HepG2 (cell line): ENCODE results near the gene WTAP. TPM values are rescaled to one million over a fixed set of nuclear protein-coding genes. Genes with fewer than 3 reads are reported as not detected.

ENCODE experiments used
- ATAC-seq: fragments of 200-7000 bp; cut with Tn5 transposase; 3 replicates; pipeline ENCODE4 v1.9.1; 2020; ENCODE audit warnings: mild to moderate bottlenecking, moderate library complexity
- BruUV-seq: library from RNA; stranded (reverse); fragments of 400-500 nt; replicated peaks from 2 replicates; lab custom pipeline; 2021; lab: Mats Ljungman, UMichigan
- CTCF ChIA-PET: fragments of 300-600 bp; formaldehyde crosslinking; extraction: SDS; loops from one replicate; lab custom pipeline; 2021; ENCODE audit warnings: low total read pairs, inconsistent platforms, low intra/inter-chr PET ratio; lab: Yijun Ruan, JAX
- POLR2A ChIA-PET: fragments of 350-600 bp; sonication (Branson Sonifier 250); formaldehyde crosslinking; loops from one replicate; lab custom pipeline; 2020; ENCODE audit warnings: antibody characterized with exemption, inconsistent platforms; lab: Yijun Ruan, JAX
- DNase-seq: peaks from one replicate; pipeline ENCODE4 v3.0.0-alpha.2; 2015; ENCODE audit warnings: low spot score
- FAIRE-seq: peaks from 3 replicates; lab custom pipeline; 2011; peaks lifted over from hg19 to GRCh38; lab: Jason Lieb, UNC
- H2AFZ ChIP-seq: one replicate; pipeline ENCODE4 v1.6.1; 2011; ENCODE audit warnings: low read length, inconsistent platforms
- H3K27ac ChIP-seq: fragments of 300-600 bp; 3 replicates; pipeline ENCODE4 v1.8.0; 2011; ENCODE audit warnings: mixed run types, mild to moderate bottlenecking, mixed read lengths, low read length, inconsistent platforms; ENCODE audit not compliant: insufficient read depth; ENCODE audit errors: extremely low read length
- H3K27me3 ChIP-seq, 2 experiments: fragments of 200-600 bp in 1 of 2; 2 replicates in 1 of 2; 3 replicates in 1 of 2; pipeline versions ENCODE4 v1.6.0 to v1.8.0; 2011; ENCODE audit warnings: low read length in 2 of 2, mild to moderate bottlenecking in 2 of 2, moderate library complexity in 2 of 2, inconsistent platforms in 1 of 2; ENCODE audit not compliant: insufficient read depth in 2 of 2, control insufficient read depth in 1 of 2
- H3K36me3 ChIP-seq, 2 experiments: fragments of 200-600 bp in 1 of 2; replicated peaks in 1 of 2; 2 replicates in 1 of 2; 3 replicates in 1 of 2; pipeline versions ENCODE4 v1.5.1 to v1.8.0; 2011; ENCODE audit warnings: low read length in 2 of 2, inconsistent platforms in 1 of 2; ENCODE audit not compliant: insufficient read depth in 2 of 2, control insufficient read depth in 1 of 2
- H3K4me1 ChIP-seq: 2 replicates; pipeline ENCODE4 v1.5.1; 2012; ENCODE audit warnings: low read length, inconsistent platforms; ENCODE audit not compliant: insufficient read depth
- H3K4me2 ChIP-seq: 2 replicates; pipeline ENCODE4 v1.6.0; 2011; ENCODE audit warnings: low read depth, low read length, inconsistent platforms
- H3K4me3 ChIP-seq, 3 experiments: fragments of 200-600 bp in 1 of 3; sonication (generic), shearing (Covaris generic) in 1 of 3; replicated peaks in 1 of 3; 2 replicates each; pipeline ENCODE4 v1.5.1; 2011 to 2016; ENCODE audit warnings: low read length in 3 of 3, inconsistent platforms in 2 of 3, low read depth in 2 of 3, mild to moderate bottlenecking in 2 of 3, control low read depth in 1 of 3, mixed read lengths in 1 of 3; ENCODE audit not compliant: insufficient read depth in 1 of 3
- H3K79me2 ChIP-seq: one replicate; pipeline ENCODE4 v1.6.1; 2011; ENCODE audit warnings: low read length, inconsistent platforms; ENCODE audit not compliant: insufficient read depth
- H3K9ac ChIP-seq: 2 replicates; pipeline ENCODE4 v1.6.0; 2011; ENCODE audit warnings: mild to moderate bottlenecking, low read depth, low read length, inconsistent platforms; ENCODE audit not compliant: insufficient read depth
- H3K9me3 ChIP-seq: 2 replicates; pipeline ENCODE4 v1.5.1; 2012; ENCODE audit warnings: mild to moderate bottlenecking, low read length
- H4K20me1 ChIP-seq: 2 replicates; pipeline ENCODE4 v1.6.0; 2011; ENCODE audit warnings: inconsistent platforms, mild to moderate bottlenecking, low read length, moderate library complexity; ENCODE audit not compliant: insufficient read depth
- AGO1 ChIP-seq: fragments of 200-400 bp; formaldehyde crosslinking; IDR thresholded peaks from 2 replicates; pipeline ENCODE4 v1.6.1; 2017; ENCODE audit warnings: mild to moderate bottlenecking, low read depth, low read length, moderate library complexity; ENCODE audit not compliant: poor library complexity, severe bottlenecking
- AGO2 ChIP-seq: fragments of 200-400 bp; formaldehyde crosslinking; optimal IDR thresholded peaks from 2 replicates; pipeline ENCODE3; 2017; ENCODE audit warnings: mild to moderate bottlenecking, low read depth, low read length, moderate library complexity
- ATF1 ChIP-seq: IDR thresholded peaks from 2 replicates; pipeline ENCODE4 v1.6.1; 2016; ENCODE audit warnings: mild to moderate bottlenecking, control low read depth
- CREB1 ChIP-seq, 2 experiments: fragments of 450-650 bp in 1 of 2; IDR thresholded peaks; 2 replicates each; pipeline ENCODE4 v1.6.1; 2016 to 2017; ENCODE audit warnings: control low read depth in 1 of 2, mild to moderate bottlenecking in 1 of 2, missing compliant biosample characterization in 1 of 2, missing genetic modification characterization in 1 of 2
- GPN1 ChIP-seq: sonication (generic); formaldehyde crosslinking; IDR thresholded peaks from 2 replicates; pipeline ENCODE4 v1.5.1; 2020; ENCODE audit warnings: missing genetic modification reagents, borderline replicate concordance
- HNF4A ChIP-seq: sonication (generic); formaldehyde crosslinking; IDR thresholded peaks from 2 replicates; pipeline ENCODE4 v1.4.0; 2020; ENCODE audit warnings: missing genetic modification reagents
- POLR2A ChIP-seq, 2 experiments: IDR thresholded peaks; 2 replicates each; pipeline ENCODE4 v1.6.1; 2011; ENCODE audit warnings: low read depth in 2 of 2, low read length in 2 of 2, mild to moderate bottlenecking in 1 of 2, moderate library complexity in 1 of 2; ENCODE audit not compliant: insufficient read depth in 1 of 2
- POLR2AphosphoS5 ChIP-seq: IDR thresholded peaks from 2 replicates; pipeline ENCODE4 v1.6.1; 2012; ENCODE audit warnings: low read depth, low read length
- POLR2G ChIP-seq: fragments of 200-400 bp; formaldehyde crosslinking; IDR thresholded peaks from 2 replicates; pipeline ENCODE4 v1.6.1; 2018; ENCODE audit warnings: mild to moderate bottlenecking, low read depth, low read length, moderate library complexity
- RBFOX2 ChIP-seq: fragments of 200-400 bp; formaldehyde crosslinking; IDR thresholded peaks from 2 replicates; pipeline ENCODE4 v1.6.1; 2017; ENCODE audit warnings: low read depth, mild to moderate bottlenecking, low read length
- RBM22 ChIP-seq: fragments of 200-400 bp; formaldehyde crosslinking; optimal IDR thresholded peaks from 2 replicates; pipeline ENCODE3; 2017; ENCODE audit warnings: mild to moderate bottlenecking, low read length, moderate library complexity
- SIN3A ChIP-seq: IDR thresholded peaks from 2 replicates; pipeline ENCODE4 v1.6.1; 2011; ENCODE audit warnings: low read depth, mild to moderate bottlenecking, control low read depth, low read length, borderline replicate concordance
- WGBS: methylation state at CpG from one replicate; pipeline ENCODE4 v1.1.6; 2017; ENCODE audit warnings: low lambda C conversion rate; 5-methylcytosine and 5-hydroxymethylcytosine counted together
- in situ Hi-C: cut with HindIII; loops from 2 replicates; pipeline ENCODE4 v1.10.0; 2017; ENCODE audit warnings: low pct_unique_long_range_greater_than_20kb; ENCODE audit not compliant: extremely low pct_ligation_motif_present
- intact Hi-C: fragments of 100-400 bp; cut with micrococcal nuclease; formaldehyde crosslinking; loops from one replicate; pipeline ENCODE4 v1.10.0; 2022; ENCODE audit not compliant: unreplicated experiment
- polyA plus RNA-seq, 8 experiments: library from polyadenylated mRNA; depleted of rRNA in 3 of 8; stranded (reverse) in 7 of 8; unstranded in 1 of 8; fragments of >200 nt; fragmentation: Illumina TruSeq in 4 of 8; extraction: Trizol in 4 of 8; gene quantifications; 2 replicates each; pipeline versions ENCODE4 v1.2.1 to v1.2.3, GENCODE V29; 2011 to 2016; ENCODE audit warnings: low read depth in 4 of 8, missing spikeins in 1 of 8, mixed read lengths in 1 of 8; ENCODE audit not compliant: insufficient read depth in 1 of 8
- total RNA-seq, 5 experiments: library from RNA; depleted of rRNA; stranded (reverse); fragments of >200 nt; fragmentation: Illumina TruSeq; extraction: Trizol; gene quantifications; 2 replicates each; pipeline ENCODE4 v1.2.3, GENCODE V29; 2016; ENCODE audit warnings: low read depth in 1 of 5
- TF ChIP-seq, protein P1 (sequence below): sonication (generic); formaldehyde crosslinking; IDR thresholded peaks from 2 replicates; pipeline ENCODE4 v1.4.0; 2020; ENCODE audit warnings: missing genetic modification reagents, borderline replicate concordance

WTAP gene
- total and polyA plus RNA-seq, 2 of the 13 experiments (the other 11 are each of a cell fraction or from before 2014, with no cell fraction given): 31.6 to 167 TPM

DNA sequence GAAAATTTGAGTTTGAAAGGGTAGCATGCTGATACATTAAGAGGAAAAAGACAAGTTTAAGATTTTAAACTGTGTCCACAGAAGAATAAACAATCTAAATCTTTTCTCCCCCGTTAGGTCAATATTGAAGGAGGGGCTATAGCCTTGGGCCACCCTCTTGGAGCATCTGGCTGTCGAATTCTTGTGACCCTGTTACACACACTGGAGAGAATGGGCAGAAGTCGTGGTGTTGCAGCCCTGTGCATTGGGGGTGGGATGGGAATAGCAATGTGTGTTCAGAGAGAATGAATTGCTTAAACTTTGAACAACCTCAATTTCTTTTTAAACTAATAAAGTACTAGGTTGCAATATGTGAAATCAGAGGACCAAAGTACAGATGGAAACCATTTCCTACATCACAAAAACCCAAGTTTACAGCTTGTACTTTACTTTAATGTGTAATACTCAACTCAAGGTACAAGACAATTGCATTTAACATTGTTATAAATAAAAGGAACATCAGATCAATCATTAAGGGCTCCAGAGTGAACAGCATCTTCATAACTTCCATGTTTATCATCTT lies 51.3 kb downstream of the WTAP start:
- in situ Hi-C loops: no loop called here
- Histone ChIP-seq H3K9ac (no peak overlapping the region), H3K27ac (no peak overlapping the region), H3K36me3 (peaks cover 24 to 93% of the 10 kb centered on the region in 2 experiments), H2AFZ (no peak overlapping the region), H3K4me2 (no peak overlapping the region), H3K4me1 (peaks cover 22% of the 10 kb centered on the region), H3K4me3 (no peak overlapping the region), H3K79me2 (peaks cover 20% of the 10 kb centered on the region), H3K9me3 (no peaks in the 10 kb centered on the region), H3K27me3 (no peaks in the 10 kb centered on the region), H4K20me1 (peaks cover 6% of the 10 kb centered on the region)
- 74% methylated on average over 3 of the region's 3 CpGs for WGBS
- peak; percentile 26 for ATAC-seq
- intact Hi-C loops: no loop called here
- CTCF ChIA-PET: no interaction called here
- BruUV-seq: TSS peak; percentile 42
- POLR2A ChIA-PET: interaction anchor here (1.9 to 4.3 kb wide), 2 partner anchors 12 to 17 kb away, joined by 11 to 29 read pairs; partner anchors contain the start of genes ACAT2, MRPL18 and TCP1
- TF ChIP-seq SIN3A (0 out of 2 replicates have a peak, but pooled peaks have one; percentile 48), POLR2A (IDR thresholded peaks at IDR 0.05; ENCODE audit: insufficient read depth in 1 of 2, low read depth in 2 of 2, low read length in 2 of 2) (peak; percentile 40 to 59; a peak in 3 of 4 replicates), CREB1 (IDR thresholded peaks at IDR 0.05) (no peak), CREB1 (CRISPR knock-in tag; IDR thresholded peaks at IDR 0.05) (0 out of 2 replicates have a peak, but pooled peaks have one; percentile 8), AGO1 (no peak), POLR2G (peak; percentile 67; the same call in 1 of the 2 replicates), ATF1 (CRISPR knock-in tag) (no peak), RBM22 (peak; percentile 98), RBFOX2 (peak; percentile 68; the same call in 1 of the 2 replicates), HNF4A (CRISPR knock-in tag) (0 out of 2 replicates have a peak, but pooled peaks have one; percentile 14), POLR2AphosphoS5 (peak; percentile 56), GPN1 (CRISPR knock-in tag) (no peak), AGO2 (peak; percentile 32)
- TF ChIP-seq, protein P1, sequence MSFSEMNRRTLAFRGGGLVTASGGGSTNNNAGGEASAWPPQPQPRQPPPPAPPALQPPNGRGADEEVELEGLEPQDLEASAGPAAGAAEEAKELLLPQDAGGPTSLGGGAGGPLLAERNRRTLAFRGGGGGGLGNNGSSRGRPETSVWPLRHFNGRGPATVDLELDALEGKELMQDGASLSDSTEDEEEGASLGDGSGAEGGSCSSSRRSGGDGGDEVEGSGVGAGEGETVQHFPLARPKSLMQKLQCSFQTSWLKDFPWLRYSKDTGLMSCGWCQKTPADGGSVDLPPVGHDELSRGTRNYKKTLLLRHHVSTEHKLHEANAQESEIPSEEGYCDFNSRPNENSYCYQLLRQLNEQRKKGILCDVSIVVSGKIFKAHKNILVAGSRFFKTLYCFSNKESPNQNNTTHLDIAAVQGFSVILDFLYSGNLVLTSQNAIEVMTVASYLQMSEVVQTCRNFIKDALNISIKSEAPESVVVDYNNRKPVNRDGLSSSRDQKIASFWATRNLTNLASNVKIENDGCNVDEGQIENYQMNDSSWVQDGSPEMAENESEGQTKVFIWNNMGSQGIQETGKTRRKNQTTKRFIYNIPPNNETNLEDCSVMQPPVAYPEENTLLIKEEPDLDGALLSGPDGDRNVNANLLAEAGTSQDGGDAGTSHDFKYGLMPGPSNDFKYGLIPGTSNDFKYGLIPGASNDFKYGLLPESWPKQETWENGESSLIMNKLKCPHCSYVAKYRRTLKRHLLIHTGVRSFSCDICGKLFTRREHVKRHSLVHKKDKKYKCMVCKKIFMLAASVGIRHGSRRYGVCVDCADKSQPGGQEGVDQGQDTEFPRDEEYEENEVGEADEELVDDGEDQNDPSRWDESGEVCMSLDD (CRISPR knock-in tag): no peak
- no peak for FAIRE-seq
- no peak for DNase-seq
